ENCODE results near the gene ZNF407.

DNA sequence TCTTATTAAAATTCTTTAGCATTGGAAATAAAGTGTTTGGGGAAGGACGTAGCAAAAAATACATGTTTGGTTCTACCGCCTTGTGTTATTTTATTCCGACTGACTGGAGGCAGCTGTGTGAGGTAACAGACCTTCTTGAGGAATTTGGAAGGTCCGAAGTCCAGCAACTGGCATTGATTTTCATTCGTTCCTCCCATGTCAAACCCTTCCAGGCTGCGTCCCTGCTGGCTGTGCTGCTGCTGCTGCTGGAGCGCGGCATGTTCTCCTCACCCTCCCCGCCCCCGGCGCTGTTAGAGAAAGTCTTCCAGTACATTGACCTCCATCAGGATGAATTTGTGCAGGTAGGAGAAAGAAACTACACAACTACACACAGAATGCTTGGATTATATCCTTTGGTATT, 41.5 kb upstream of the ZNF407 start:
- TF ChIP-seq, protein P1, sequence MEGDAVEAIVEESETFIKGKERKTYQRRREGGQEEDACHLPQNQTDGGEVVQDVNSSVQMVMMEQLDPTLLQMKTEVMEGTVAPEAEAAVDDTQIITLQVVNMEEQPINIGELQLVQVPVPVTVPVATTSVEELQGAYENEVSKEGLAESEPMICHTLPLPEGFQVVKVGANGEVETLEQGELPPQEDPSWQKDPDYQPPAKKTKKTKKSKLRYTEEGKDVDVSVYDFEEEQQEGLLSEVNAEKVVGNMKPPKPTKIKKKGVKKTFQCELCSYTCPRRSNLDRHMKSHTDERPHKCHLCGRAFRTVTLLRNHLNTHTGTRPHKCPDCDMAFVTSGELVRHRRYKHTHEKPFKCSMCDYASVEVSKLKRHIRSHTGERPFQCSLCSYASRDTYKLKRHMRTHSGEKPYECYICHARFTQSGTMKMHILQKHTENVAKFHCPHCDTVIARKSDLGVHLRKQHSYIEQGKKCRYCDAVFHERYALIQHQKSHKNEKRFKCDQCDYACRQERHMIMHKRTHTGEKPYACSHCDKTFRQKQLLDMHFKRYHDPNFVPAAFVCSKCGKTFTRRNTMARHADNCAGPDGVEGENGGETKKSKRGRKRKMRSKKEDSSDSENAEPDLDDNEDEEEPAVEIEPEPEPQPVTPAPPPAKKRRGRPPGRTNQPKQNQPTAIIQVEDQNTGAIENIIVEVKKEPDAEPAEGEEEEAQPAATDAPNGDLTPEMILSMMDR (IDR thresholded peaks at IDR 0.05), result no peak
- TF ChIP-seq POLR2A (IDR thresholded peaks at IDR 0.05), result no peak
- TF ChIP-seq POLR2AphosphoS5 (IDR thresholded peaks at IDR 0.05), result no peak
